D341Med (cell line): ENCODE measurements around the gene KRTAP5-2.

Experiments
- DNase-seq: peaks from one replicate; pipeline ENCODE4 v3.0.0; 2012; ENCODE audit warnings: low spot score

The KRTAP5-2 gene

GRCh38 chr11:1567052-1567720 lies 30.9 kb downstream of the KRTAP5-2 start:
- no peak for DNase-seq

GRCh38 chr11:1566381-1567051 lies 31.6 kb downstream of the KRTAP5-2 start:
- DNase-seq, result no peak

GRCh38 chr11:1565904-1566247 lies 32.2 kb downstream of the KRTAP5-2 start:
- DNase-seq, result no peak

- DNase-seq, result no peak
These were observed 32.8 kb downstream of the KRTAP5-2 start for GRCh38 chr11:1565173-1565903.

- peak; percentile 94 for DNase-seq
These were observed 33.4 kb downstream of the KRTAP5-2 start for GRCh38 chr11:1564535-1565172.

- no peak for DNase-seq
These were observed 34.2 kb downstream of the KRTAP5-2 start for GRCh38 chr11:1563697-1564534.

GRCh38 chr11:1563149-1563638 lies 34.9 kb downstream of the KRTAP5-2 start:
- no peak for DNase-seq

GRCh38 chr11:1562469-1563148 lies 35.5 kb downstream of the KRTAP5-2 start:
- DNase-seq, result no peak

- DNase-seq, result no peak
These were observed 36.1 kb downstream of the KRTAP5-2 start for GRCh38 chr11:1561955-1562354.

- DNase-seq, result no peak
These were observed 36.8 kb downstream of the KRTAP5-2 start for GRCh38 chr11:1561266-1561665.

- DNase-seq, result no peak
These were observed 37.3 kb downstream of the KRTAP5-2 start for GRCh38 chr11:1560649-1561251.

- no peak for DNase-seq
These were observed 38.0 kb downstream of the KRTAP5-2 start for GRCh38 chr11:1560002-1560648.

- no peak for DNase-seq
These were observed 38.8 kb downstream of the KRTAP5-2 start for GRCh38 chr11:1559111-1559951.

- no peak for DNase-seq
These were observed 39.4 kb downstream of the KRTAP5-2 start for GRCh38 chr11:1558775-1559110.

- no peak for DNase-seq
These were observed 40.0 kb downstream of the KRTAP5-2 start for GRCh38 chr11:1557904-1558774.

- no peak for DNase-seq
These were observed 40.8 kb downstream of the KRTAP5-2 start for GRCh38 chr11:1557051-1557884.

- no peak for DNase-seq
These were observed 41.7 kb downstream of the KRTAP5-2 start for GRCh38 chr11:1556278-1556902.
